ENCODE measurements around the gene COX19.
"Not testable (repeated sequence)": the region's sequence is repeated elsewhere in the genome, so short reads cannot be mapped to it uniquely, and the experiment has no call there.

Gene COX19

GRCh38 chr7:1010226-1010625 is 34.9 kb upstream of the COX19 start:
- no peak for DNase-seq (ENCODE audit: low read depth in 2 of 2)

GRCh38 chr7:1009747-1010146 is 34.4 kb upstream of the COX19 start:
- no peak for DNase-seq (ENCODE audit: low read depth in 2 of 2)

GRCh38 chr7:1008733-1009363 is 33.5 kb upstream of the COX19 start:
- DNase-seq (ENCODE audit: low read depth in 2 of 2), result no peak

- DNase-seq (ENCODE audit: low read depth in 2 of 2), result no peak
These were observed 32.6 kb upstream of the COX19 start for GRCh38 chr7:1007901-1008300.

- no peak for DNase-seq (ENCODE audit: low read depth in 2 of 2)
These were observed 30.0 kb upstream of the COX19 start for GRCh38 chr7:1005303-1005702.

- no peak for DNase-seq (ENCODE audit: low read depth in 2 of 2)
These were observed 28.9 kb upstream of the COX19 start for GRCh38 chr7:1004018-1004852.

GRCh38 chr7:1002445-1002844 is 27.1 kb upstream of the COX19 start:
- not testable (repeated sequence) for DNase-seq (ENCODE audit: low read depth in 2 of 2)

- not testable (repeated sequence) for DNase-seq (ENCODE audit: low read depth in 2 of 2)
These were observed 26.7 kb upstream of the COX19 start for GRCh38 chr7:1002026-1002425.

GRCh38 chr7:1001069-1001770 is 25.9 kb upstream of the COX19 start:
- DNase-seq (ENCODE audit: low read depth in 2 of 2), result not testable (repeated sequence)

GRCh38 chr7:999941-1000935 is 24.9 kb upstream of the COX19 start:
- no peak for DNase-seq (ENCODE audit: low read depth in 2 of 2)

GRCh38 chr7:999149-999879 is 24.0 kb upstream of the COX19 start:
- DNase-seq (ENCODE audit: low read depth in 2 of 2), result no peak

- no peak for DNase-seq (ENCODE audit: low read depth in 2 of 2)
These were observed 22.4 kb upstream of the COX19 start for GRCh38 chr7:997404-998395.

- DNase-seq (ENCODE audit: low read depth in 2 of 2), result no peak
These were observed 20.9 kb upstream of the COX19 start for GRCh38 chr7:996079-996872.

- no peak for DNase-seq (ENCODE audit: low read depth in 2 of 2)
These were observed 20.2 kb upstream of the COX19 start for GRCh38 chr7:995571-995970.

GRCh38 chr7:994592-995308 is 19.4 kb upstream of the COX19 start:
- DNase-seq (ENCODE audit: low read depth in 2 of 2), result no peak

- peak; percentile 91 to 96 for DNase-seq (ENCODE audit: low read depth in 2 of 2)
These were observed 17.6 kb upstream of the COX19 start for GRCh38 chr7:992709-993607.
